ENCODE results near the gene MS4A12.

GRCh38 chr11:60482361-60482760, 10.2 kb upstream of the MS4A12 start:
- TF ChIP-seq TCF4 (CRISPR knock-in tag; IDR thresholded peaks at IDR 0.05; ENCODE audit: borderline replicate concordance), result no peak
- TF ChIP-seq ZNF565 (CRISPR knock-in tag; conservative IDR thresholded peaks at IDR 0.05; ENCODE audit: low read depth), result no peak
- TF ChIP-seq TSHZ2 (CRISPR knock-in tag; IDR thresholded peaks at IDR 0.05), result no peak
- no peak for TF ChIP-seq PATZ1 (CRISPR knock-in tag; IDR thresholded peaks at IDR 0.05; ENCODE audit: borderline replicate concordance)

All from SK-N-SH treated with all-trans-retinoic acid at 6 μM for 48 hours (cell line).